Left lung (tissue), 10 donors: ENCODE data around the gene NAGA. TPM values are rescaled to one million over a fixed set of nuclear protein-coding genes. Genes with fewer than 3 reads are reported as not detected.

Experiments used
- ATAC-seq: fragments of 200-7000 bp; cut with Tn5 transposase; one replicate; pipeline ENCODE4 v1.9.1; 2020; ENCODE audit warnings: moderate library complexity
- DNase-seq, 4 donors: peaks; one replicate each; pipeline ENCODE4 v3.0.0-alpha.2; 2013 to 2020
- H3K27ac ChIP-seq, 2 donors: fragments of 200-600 bp; sonication (generic) in 1 of 2; one replicate each; pipeline versions ENCODE4 v1.5.0 to v1.8.0; 2020 to 2021
- H3K27me3 ChIP-seq, 2 donors: fragments of 200-600 bp; sonication (generic) in 1 of 2; one replicate each; pipeline versions ENCODE4 v1.5.0 to v1.8.0; 2020 to 2021
- H3K36me3 ChIP-seq, 2 donors: fragments of 200-600 bp; sonication (generic) in 1 of 2; one replicate each; pipeline versions ENCODE4 v1.5.0 to v1.8.0; 2020 to 2021
- H3K4me1 ChIP-seq, 2 donors: fragments of 200-600 bp; one replicate each; pipeline ENCODE4 v1.8.0; 2021
- H3K4me3 ChIP-seq, 2 donors: fragments of 200-600 bp; sonication (generic) in 1 of 2; one replicate each; pipeline versions ENCODE4 v1.5.0 to v1.8.0; 2020 to 2021; ENCODE audit warnings: mild to moderate bottlenecking in 1 of 2
- H3K9me3 ChIP-seq, 2 donors: fragments of 200-600 bp; sonication (generic) in 1 of 2; one replicate each; pipeline versions ENCODE4 v1.5.0 to v1.8.0; 2020 to 2021
- intact Hi-C, 2 donors: fragments of 100-400 bp; cut with DNase I; formaldehyde crosslinking; loops; one replicate each; pipeline versions ENCODE4 v1.11.2 to v1.14.2; 2022
- polyA plus RNA-seq, 6 donors: library from polyadenylated mRNA; unstranded; fragments of 120-200 nt; gene quantifications; one replicate each; pipeline ENCODE4 v1.2.1, GENCODE V29; 2013; ENCODE audit not compliant: insufficient read length in 6 of 6
- total RNA-seq, 2 donors: library from RNA; stranded (reverse); fragmentation: NEBNext Ultra II Directional; extraction: Animal tissue kit (Norgen Biotek cat#: 25700); gene quantifications; one replicate each; pipeline ENCODE4 v1.2.1, GENCODE V29; 2021
- TF ChIP-seq, protein P1 (sequence below), 2 donors: fragments of 200-600 bp; sonication (generic) in 1 of 2; IDR thresholded peaks; one replicate each; pipeline versions ENCODE4 v1.5.0 to v1.8.0; 2021; ENCODE audit warnings: antibody characterized with exemption in 2 of 2
- donor health status: DM: no; HTN: yes; CAD: no.
- donor health status: DM: no; HTN: no; CAD: no.

The NAGA gene
- total and polyA plus RNA-seq, 8 donors, result 21.6 to 35.6 (median 28.0) TPM

DNA sequence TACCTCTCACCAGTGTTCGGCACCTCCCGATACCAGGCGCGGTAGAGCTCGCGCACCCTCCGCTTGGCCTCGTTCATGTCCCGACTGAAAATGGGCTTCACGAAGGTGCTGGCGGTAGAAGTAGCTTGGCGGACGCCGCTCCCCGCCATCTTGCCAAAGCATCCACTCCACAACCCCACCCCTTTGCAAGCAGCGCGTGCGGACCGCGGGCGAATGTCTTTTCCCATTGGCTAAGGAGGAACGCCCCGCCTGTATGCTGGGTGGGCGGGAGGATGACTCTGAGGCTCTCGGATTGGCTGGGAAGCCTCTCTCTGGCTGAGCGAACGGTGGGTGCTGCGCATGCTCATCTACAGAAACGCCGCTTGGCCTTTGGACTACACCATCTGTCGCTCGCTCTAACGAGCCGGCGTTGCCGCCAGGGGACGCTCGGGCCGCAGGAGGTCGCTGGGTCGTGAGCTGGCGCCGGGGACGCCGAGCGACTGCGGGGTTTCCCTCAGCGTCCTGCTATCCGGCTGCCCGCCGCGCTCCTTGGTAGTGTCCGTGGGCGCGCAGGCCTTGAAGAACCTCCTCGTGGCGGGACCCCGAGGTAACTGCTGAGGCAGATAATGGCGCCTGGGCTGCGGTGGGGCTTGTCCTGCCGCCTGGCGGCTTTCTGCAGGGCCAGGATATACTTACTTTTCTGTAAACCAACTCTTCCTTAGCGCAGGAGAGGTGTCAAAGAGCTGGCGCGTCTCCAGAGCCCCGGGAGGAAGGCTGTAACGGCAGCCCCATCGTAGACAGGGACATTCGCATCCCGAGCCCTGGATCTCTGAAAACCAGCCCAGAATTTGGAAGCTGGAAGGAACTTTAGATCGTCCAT lies 20.2 kb upstream of the NAGA start, which contains the start of gene NDUFA6:
TSS of gene NDUFA6 (minus strand) at position 177 of the 859 bp plus-strand sequence. CDS start at position 149, 28 bp downstream.
- Histone ChIP-seq H3K4me3 (peak within 1 kb of the TSS; percentile 91 to 97), H3K36me3 (peaks cover 0 to 18% of the 10 kb centered on the region in 2 donors), H3K27ac (peak within 1 kb of the TSS; percentile 96 to 98), H3K9me3 (no peaks in the 10 kb centered on the region), H3K27me3 (no peaks in the 10 kb centered on the region), H3K4me1 (peaks cover 9 to 25% of the 10 kb centered on the region in 2 donors)
- ATAC-seq (peak; percentile 95), DNase-seq (peak; percentile 97 to 99 (median 99))
- intact Hi-C loops, result no loop called here
- TF ChIP-seq, protein P1, sequence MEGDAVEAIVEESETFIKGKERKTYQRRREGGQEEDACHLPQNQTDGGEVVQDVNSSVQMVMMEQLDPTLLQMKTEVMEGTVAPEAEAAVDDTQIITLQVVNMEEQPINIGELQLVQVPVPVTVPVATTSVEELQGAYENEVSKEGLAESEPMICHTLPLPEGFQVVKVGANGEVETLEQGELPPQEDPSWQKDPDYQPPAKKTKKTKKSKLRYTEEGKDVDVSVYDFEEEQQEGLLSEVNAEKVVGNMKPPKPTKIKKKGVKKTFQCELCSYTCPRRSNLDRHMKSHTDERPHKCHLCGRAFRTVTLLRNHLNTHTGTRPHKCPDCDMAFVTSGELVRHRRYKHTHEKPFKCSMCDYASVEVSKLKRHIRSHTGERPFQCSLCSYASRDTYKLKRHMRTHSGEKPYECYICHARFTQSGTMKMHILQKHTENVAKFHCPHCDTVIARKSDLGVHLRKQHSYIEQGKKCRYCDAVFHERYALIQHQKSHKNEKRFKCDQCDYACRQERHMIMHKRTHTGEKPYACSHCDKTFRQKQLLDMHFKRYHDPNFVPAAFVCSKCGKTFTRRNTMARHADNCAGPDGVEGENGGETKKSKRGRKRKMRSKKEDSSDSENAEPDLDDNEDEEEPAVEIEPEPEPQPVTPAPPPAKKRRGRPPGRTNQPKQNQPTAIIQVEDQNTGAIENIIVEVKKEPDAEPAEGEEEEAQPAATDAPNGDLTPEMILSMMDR (IDR thresholded peaks at IDR 0.05), result peak; percentile 85 to 87

DNA sequence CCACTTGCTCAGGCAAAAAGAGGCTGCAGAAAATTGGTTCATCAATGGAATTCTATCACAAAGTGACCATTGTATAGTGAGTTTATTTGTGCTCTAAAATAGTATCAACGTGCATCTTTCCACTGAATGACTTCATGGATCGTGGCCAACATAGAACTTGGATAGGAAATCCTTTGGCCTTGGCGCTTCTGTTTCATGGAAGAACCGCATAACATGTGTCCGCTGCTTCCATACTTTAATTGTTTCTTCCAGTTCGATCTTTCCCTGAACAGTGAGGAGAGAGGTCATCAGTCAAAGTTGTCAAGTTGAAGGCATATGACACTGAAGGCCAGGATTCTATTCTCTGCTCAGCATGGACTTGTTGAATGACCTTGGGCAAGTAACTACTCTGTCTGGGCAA lies 15.4 kb upstream of the NAGA start:
- intact Hi-C loops, result no loop called here
- TF ChIP-seq, protein P1 (IDR thresholded peaks at IDR 0.05), result no peak
- Histone ChIP-seq H3K4me3 (no peak overlapping the region), H3K27ac (no peak overlapping the region), H3K27me3 (no peaks in the 10 kb centered on the region), H3K4me1 (peaks cover 4 to 27% of the 10 kb centered on the region in 2 donors), H3K36me3 (peaks cover 0 to 53% of the 10 kb centered on the region in 2 donors), H3K9me3 (no peaks in the 10 kb centered on the region)
- no peak for ATAC-seq
- DNase-seq, result no peak

DNA sequence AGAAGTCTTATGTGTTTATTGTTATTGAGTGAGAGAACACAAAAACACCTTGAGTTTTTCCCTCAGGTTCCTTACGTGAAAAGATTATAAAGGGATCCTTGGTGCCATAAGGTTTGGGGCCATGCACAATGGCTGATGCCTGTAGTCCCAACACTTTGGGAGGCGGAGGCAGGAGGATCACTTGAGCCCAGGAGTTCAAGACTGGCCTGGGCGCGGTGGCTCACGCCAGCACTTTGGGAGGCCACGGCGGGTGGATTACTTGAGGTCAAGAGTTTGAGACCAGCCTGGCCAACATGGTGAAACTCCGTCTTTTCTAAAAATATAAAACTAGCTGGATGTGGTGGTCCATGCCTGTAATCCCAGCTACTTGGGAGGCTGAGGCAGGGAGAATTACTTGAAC lies 14.3 kb upstream of the NAGA start:
- Histone ChIP-seq H3K4me3 (no peak overlapping the region), H3K4me1 (peaks cover 9 to 33% of the 10 kb centered on the region in 2 donors), H3K9me3 (no peaks in the 10 kb centered on the region), H3K27ac (no peak overlapping the region), H3K27me3 (no peaks in the 10 kb centered on the region), H3K36me3 (peaks cover 0 to 53% of the 10 kb centered on the region in 2 donors)
- TF ChIP-seq, protein P1 (IDR thresholded peaks at IDR 0.05), result no peak
- intact Hi-C loops, result no loop called here
- DNase-seq (no peak), ATAC-seq (no peak)

DNA sequence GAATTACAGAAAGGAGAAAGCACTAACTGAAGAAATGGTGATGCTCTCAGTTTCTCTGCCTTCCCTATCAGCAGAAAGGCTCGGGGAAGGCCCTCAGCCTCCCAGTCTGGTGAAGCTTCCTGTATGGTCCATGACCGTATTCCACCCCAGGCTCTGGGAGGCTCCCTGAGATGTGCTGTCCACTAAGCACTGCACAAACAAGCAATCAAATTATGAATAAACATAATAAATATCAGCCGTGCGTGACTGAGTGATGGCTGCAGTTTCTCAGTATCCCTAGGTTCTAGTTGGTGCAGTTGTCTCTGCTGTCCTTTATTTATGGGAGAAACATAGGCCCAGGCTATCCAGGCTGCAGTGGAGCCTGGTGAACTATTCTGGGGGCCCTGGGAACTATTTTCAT lies 12.5 kb upstream of the NAGA start:
- ATAC-seq (no peak), DNase-seq (no peak)
- TF ChIP-seq, protein P1 (IDR thresholded peaks at IDR 0.05), result no peak
- intact Hi-C loops, result no loop called here
- Histone ChIP-seq H3K4me1 (peaks cover 16 to 36% of the 10 kb centered on the region in 2 donors), H3K9me3 (no peaks in the 10 kb centered on the region), H3K4me3 (no peak overlapping the region), H3K27me3 (no peaks in the 10 kb centered on the region), H3K36me3 (peaks cover 0 to 54% of the 10 kb centered on the region in 2 donors), H3K27ac (no peak overlapping the region)

DNA sequence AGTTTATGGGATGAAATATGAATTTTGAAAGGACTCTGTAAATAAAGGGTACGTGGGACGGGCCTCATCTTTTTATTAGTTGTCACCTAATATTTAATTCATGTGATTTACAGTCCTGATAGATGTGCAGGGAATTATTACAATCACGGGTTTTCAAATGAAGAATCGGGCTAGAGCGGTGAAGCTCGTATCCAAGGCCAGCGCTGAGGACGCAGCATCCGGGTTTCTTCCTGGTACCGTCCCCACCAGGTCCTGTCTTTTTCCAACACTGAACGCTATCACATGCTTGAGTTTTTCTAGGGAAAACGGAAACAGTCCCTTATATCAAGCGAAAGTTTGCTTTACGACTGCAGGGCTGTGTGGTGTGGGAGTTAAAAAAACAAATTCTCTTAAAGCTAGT lies 9.7 kb upstream of the NAGA start:
- no peaks in the 10 kb centered on the region for H3K27me3 ChIP-seq
- H3K9me3 ChIP-seq, result no peaks in the 10 kb centered on the region
- H3K27ac ChIP-seq, result peak overlapping the region; percentile 96 to 99
- H3K4me3 ChIP-seq, result peak overlapping the region; percentile 49 to 59
- DNase-seq, result peak in 2 of 4 donors; percentile 35 to 65
- peaks cover 0 to 52% of the 10 kb centered on the region in 2 donors for H3K36me3 ChIP-seq
- intact Hi-C loops, result no loop called here
- peak; percentile 27 for ATAC-seq
- peaks cover 17 to 39% of the 10 kb centered on the region in 2 donors for H3K4me1 ChIP-seq
- TF ChIP-seq, protein P1 (IDR thresholded peaks at IDR 0.05), result no peak
